ENCODE data around the gene DIRAS2. TPM values are rescaled to one million over a fixed set of nuclear protein-coding genes. Genes with fewer than 3 reads are reported as not detected.
A peak's percentile ranks its signal among the peaks of the same experiment; 100 is the strongest.

Gene DIRAS2, protein sequence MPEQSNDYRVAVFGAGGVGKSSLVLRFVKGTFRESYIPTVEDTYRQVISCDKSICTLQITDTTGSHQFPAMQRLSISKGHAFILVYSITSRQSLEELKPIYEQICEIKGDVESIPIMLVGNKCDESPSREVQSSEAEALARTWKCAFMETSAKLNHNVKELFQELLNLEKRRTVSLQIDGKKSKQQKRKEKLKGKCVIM
- not detected in 2 replicates for total RNA-seq (2014; rRNA removed)
- not detected for Bru-seq, nascent RNA
- BruChase-seq, experiment 1, labeled RNA remaining after a 6-hour chase: not detected
- BruChase-seq, experiment 2, labeled RNA remaining after a 2-hour chase: not detected
- long read RNA-seq: 0 reads

DNA sequence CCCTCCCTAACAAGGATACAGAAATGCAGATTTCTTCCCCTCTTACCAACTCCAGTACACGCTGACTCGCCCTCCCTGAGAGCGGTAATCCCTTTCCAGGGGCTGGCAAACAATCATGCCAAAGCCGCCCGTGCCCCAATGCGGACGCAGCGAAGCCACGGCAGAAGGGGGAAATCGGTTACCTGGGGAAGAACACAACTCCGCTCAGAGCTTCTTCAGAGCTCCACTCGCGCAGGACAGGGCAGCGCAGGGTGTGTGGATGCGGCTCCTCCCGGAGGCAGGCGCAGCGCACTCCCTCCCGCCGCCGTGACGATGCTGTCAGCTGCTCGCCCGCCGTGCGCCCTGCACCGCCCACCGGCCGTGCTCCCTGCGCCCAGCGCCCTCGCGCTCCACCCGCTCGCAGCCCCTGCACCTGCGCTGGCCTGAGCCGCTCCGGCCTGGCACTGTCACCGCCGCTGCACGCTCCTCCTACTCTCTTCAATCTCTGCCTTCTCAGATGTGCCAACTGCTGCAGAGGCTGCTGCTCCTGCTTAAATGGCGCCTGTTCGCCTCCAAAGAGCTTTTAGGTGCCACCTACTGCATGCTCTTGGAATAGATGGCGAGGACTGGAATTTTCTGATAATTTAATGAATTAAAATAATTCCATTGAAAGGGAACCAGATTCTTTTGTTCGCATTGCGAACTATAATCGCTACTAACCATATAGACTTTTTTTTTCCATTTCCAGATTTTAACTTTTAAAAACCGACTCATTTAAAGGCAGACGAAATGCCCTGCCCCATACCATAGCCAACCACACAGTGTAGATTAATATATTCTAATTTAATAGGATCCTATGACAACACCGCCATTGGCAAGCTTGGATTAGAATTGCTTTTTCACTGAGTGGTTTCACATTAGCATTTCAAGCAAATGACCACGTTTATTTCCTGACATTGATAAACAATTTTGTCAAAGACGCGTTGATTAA lies at the start of gene DIRAS2:
Gene DIRAS2, minus strand, starts transcription at position 255 of the 970 bp plus-strand sequence. CDS start 28,997 bp downstream, outside the sequence.
- peak; percentile 93 for ATAC-seq
- Histone ChIP-seq H3K4me1 (ENCODE audit: insufficient read depth, low read length) (no peaks in the 10 kb centered on the region; the same call in 1 of the 2 replicates), H3K4me3 (ENCODE audit: low read length) (peak within 1 kb of the TSS; percentile 62), H3F3A (ENCODE audit: low read length, unreplicated experiment) (no peaks in the 10 kb centered on the region), H3K9me3 (ENCODE audit: low read length) (no peaks in the 10 kb centered on the region), H4K20me1 (ENCODE audit: low read length) (no peaks in the 10 kb centered on the region), H3K9ac (ENCODE audit: low read length) (no peak within 1 kb of the TSS), H3K27me3 (ENCODE audit: low read length) (peaks cover 43% of the 10 kb centered on the region), H3K4me2 (ENCODE audit: low read length) (peak within 1 kb of the TSS; percentile 88), H3K27ac (ENCODE audit: low read length) (no peak within 1 kb of the TSS), H3K79me2 (ENCODE audit: low read length) (no peaks in the 10 kb centered on the region), H2AFZ (ENCODE audit: low read length) (peak within 1 kb of the TSS; percentile 70; the same call in 1 of the 2 replicates), H3K9me2 (replicated peaks; ENCODE audit: low read length) (no peaks in the 10 kb centered on the region), H3K36me3 (ENCODE audit: low read depth, low read length) (no peaks in the 10 kb centered on the region)
- POLR2A ChIA-PET (ENCODE audit: unreplicated experiment): no interaction called here
- no TSS peak for BruUV-seq (replicated peaks)
- peak; percentile 57 for DNase-seq
- intact Hi-C loops (cut with micrococcal nuclease): loop anchor here (5.0 kb wide), 1 partner anchor 416 kb away; no protein-coding TSS in a partner anchor
- CTCF ChIA-PET: no interaction called here
- no peak for TF ChIP-seq EZH2phosphoT487 (IDR thresholded peaks at IDR 0.05; ENCODE audit: borderline replicate concordance, low read length)
- TF ChIP-seq, protein P1, sequence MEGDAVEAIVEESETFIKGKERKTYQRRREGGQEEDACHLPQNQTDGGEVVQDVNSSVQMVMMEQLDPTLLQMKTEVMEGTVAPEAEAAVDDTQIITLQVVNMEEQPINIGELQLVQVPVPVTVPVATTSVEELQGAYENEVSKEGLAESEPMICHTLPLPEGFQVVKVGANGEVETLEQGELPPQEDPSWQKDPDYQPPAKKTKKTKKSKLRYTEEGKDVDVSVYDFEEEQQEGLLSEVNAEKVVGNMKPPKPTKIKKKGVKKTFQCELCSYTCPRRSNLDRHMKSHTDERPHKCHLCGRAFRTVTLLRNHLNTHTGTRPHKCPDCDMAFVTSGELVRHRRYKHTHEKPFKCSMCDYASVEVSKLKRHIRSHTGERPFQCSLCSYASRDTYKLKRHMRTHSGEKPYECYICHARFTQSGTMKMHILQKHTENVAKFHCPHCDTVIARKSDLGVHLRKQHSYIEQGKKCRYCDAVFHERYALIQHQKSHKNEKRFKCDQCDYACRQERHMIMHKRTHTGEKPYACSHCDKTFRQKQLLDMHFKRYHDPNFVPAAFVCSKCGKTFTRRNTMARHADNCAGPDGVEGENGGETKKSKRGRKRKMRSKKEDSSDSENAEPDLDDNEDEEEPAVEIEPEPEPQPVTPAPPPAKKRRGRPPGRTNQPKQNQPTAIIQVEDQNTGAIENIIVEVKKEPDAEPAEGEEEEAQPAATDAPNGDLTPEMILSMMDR (conservative IDR thresholded peaks at IDR 0.05; ENCODE audit: low read depth, low read length): peak; percentile 56
- no peak for TF ChIP-seq EZH2 (IDR thresholded peaks at IDR 0.05; ENCODE audit: low read length, unreplicated experiment)

DNA sequence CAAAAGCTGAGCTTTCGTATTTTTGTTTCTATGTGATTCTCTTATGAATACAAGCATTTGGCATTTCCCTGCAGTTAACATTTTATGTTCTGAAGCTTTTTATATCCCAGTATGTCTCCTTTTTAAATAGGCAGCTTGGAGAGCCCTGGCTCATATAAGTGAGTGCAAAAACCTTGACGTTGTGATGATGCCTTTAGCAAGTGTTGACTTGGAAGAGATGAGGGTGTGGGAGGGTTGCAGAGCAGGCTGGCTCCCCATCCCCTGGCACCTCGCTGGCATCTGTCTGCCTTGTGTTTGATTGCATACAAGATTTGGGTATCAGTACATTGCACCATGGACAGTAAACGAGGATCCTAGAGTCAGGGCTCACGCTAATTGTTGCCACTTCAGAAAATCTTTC lies 42.1 kb upstream of the DIRAS2 start:
- DNase-seq (no peak), ATAC-seq (no peak)
- Histone ChIP-seq H3K79me2 (ENCODE audit: low read length) (no peaks in the 10 kb centered on the region), H3K4me3 (ENCODE audit: low read length) (no peak overlapping the region), H3K9me3 (ENCODE audit: low read length) (no peaks in the 10 kb centered on the region), H3F3A (ENCODE audit: low read length, unreplicated experiment) (no peaks in the 10 kb centered on the region), H3K9me2 (replicated peaks; ENCODE audit: low read length) (no peaks in the 10 kb centered on the region), H3K9ac (ENCODE audit: low read length) (no peak overlapping the region), H2AFZ (ENCODE audit: low read length) (no peak overlapping the region), H3K27me3 (ENCODE audit: low read length) (peaks cover 7% of the 10 kb centered on the region), H3K36me3 (ENCODE audit: low read depth, low read length) (no peaks in the 10 kb centered on the region), H4K20me1 (ENCODE audit: low read length) (no peaks in the 10 kb centered on the region), H3K4me1 (ENCODE audit: insufficient read depth, low read length) (no peaks in the 10 kb centered on the region), H3K4me2 (ENCODE audit: low read length) (no peak overlapping the region), H3K27ac (ENCODE audit: low read length) (no peak overlapping the region)
- CTCF ChIA-PET: no interaction called here
- POLR2A ChIA-PET (ENCODE audit: unreplicated experiment): no interaction called here
- intact Hi-C loops (cut with micrococcal nuclease): no loop called here
- no peak for TF ChIP-seq EZH2phosphoT487 (IDR thresholded peaks at IDR 0.05; ENCODE audit: borderline replicate concordance, low read length)
- TF ChIP-seq, protein P1 (conservative IDR thresholded peaks at IDR 0.05; ENCODE audit: low read depth, low read length): no peak
- no peak for TF ChIP-seq EZH2 (IDR thresholded peaks at IDR 0.05; ENCODE audit: low read length, unreplicated experiment)
- no TSS peak for BruUV-seq (replicated peaks)
